H9 (cell line): Measurements from ENCODE around the gene GPR87. TPM values are rescaled to one million over a fixed set of nuclear protein-coding genes. Genes with fewer than 3 reads are reported as not detected.

Experiments
- DNase-seq: peaks from one replicate; pipeline ENCODE4 v3.0.0-alpha.2; 2017
- H2AFZ ChIP-seq: one replicate; pipeline ENCODE4 v1.6.1; 2013; ENCODE audit warnings: mild to moderate bottlenecking, low read length, control low read depth, moderate library complexity
- H2AK5ac ChIP-seq: 2 replicates; pipeline ENCODE4 v1.6.1; 2013; ENCODE audit warnings: low read length, control low read depth, mixed read lengths; ENCODE audit not compliant: insufficient read length
- H2BK120ac ChIP-seq: one replicate; pipeline ENCODE4 v1.6.1; 2013; ENCODE audit warnings: low read depth, mild to moderate bottlenecking, low read length, control low read depth, inconsistent platforms; ENCODE audit not compliant: poor library complexity, severe bottlenecking
- H2BK12ac ChIP-seq: 2 replicates; pipeline ENCODE4 v1.6.1; 2013; ENCODE audit warnings: low read length, control low read depth, mixed read lengths, low read depth; ENCODE audit not compliant: insufficient read length
- H2BK15ac ChIP-seq: 2 replicates; pipeline ENCODE4 v1.6.1; 2013; ENCODE audit warnings: low read depth, low read length, control low read depth
- H2BK20ac ChIP-seq: one replicate; pipeline ENCODE4 v1.6.1; 2013; ENCODE audit warnings: low read depth, mild to moderate bottlenecking, low read length, control low read depth, inconsistent platforms; ENCODE audit not compliant: poor library complexity, severe bottlenecking
- H2BK5ac ChIP-seq: 2 replicates; pipeline ENCODE4 v1.6.1; 2013; ENCODE audit warnings: low read length, control low read depth, mixed read lengths; ENCODE audit not compliant: insufficient read length
- H3K14ac ChIP-seq: 2 replicates; pipeline ENCODE4 v1.6.1; 2013; ENCODE audit warnings: low read length, control low read depth; ENCODE audit not compliant: insufficient read depth
- H3K18ac ChIP-seq: 2 replicates; pipeline ENCODE4 v1.6.1; 2013; ENCODE audit warnings: low read depth, mild to moderate bottlenecking, mixed read lengths, low read length, control low read depth; ENCODE audit not compliant: insufficient read length
- H3K23ac ChIP-seq: 2 replicates; pipeline ENCODE4 v1.6.1; 2013; ENCODE audit warnings: low read length, control low read depth, mixed read lengths, low read depth; ENCODE audit not compliant: insufficient read length
- H3K23me2 ChIP-seq: 2 replicates; pipeline ENCODE4 v1.6.1; 2013; ENCODE audit warnings: low read depth, mild to moderate bottlenecking, mixed read lengths, low read length, control low read depth; ENCODE audit not compliant: insufficient read length, poor library complexity, severe bottlenecking
- H3K27ac ChIP-seq: 2 replicates; pipeline ENCODE4 v1.5.1; 2013; ENCODE audit warnings: low read length, control low read depth, mixed read lengths, low read depth; ENCODE audit not compliant: insufficient read length
- H3K27me3 ChIP-seq: 2 replicates; pipeline ENCODE4 v1.6.1; 2013; ENCODE audit warnings: low read length, control low read depth, inconsistent platforms; ENCODE audit not compliant: insufficient read depth
- H3K4ac ChIP-seq: 2 replicates; pipeline ENCODE4 v1.6.1; 2013; ENCODE audit warnings: low read depth, mild to moderate bottlenecking, control low read depth, inconsistent platforms, low read length, moderate library complexity
- H3K4me1 ChIP-seq: 2 replicates; pipeline ENCODE4 v1.6.1; 2013; ENCODE audit warnings: low read length, control low read depth, inconsistent platforms; ENCODE audit not compliant: insufficient read depth
- H3K4me2 ChIP-seq: 2 replicates; pipeline ENCODE4 v1.6.1; 2013; ENCODE audit warnings: low read length, control low read depth, mixed read lengths; ENCODE audit not compliant: insufficient read length, insufficient read depth
- H3K56ac ChIP-seq: 2 replicates; pipeline ENCODE4 v1.6.1; 2013; ENCODE audit warnings: low read depth, mild to moderate bottlenecking, mixed read lengths, low read length, control low read depth; ENCODE audit not compliant: insufficient read length
- H3K79me1 ChIP-seq: 2 replicates; pipeline ENCODE4 v1.6.1; 2013; ENCODE audit warnings: low read depth, mild to moderate bottlenecking, moderate library complexity, low read length, control low read depth, inconsistent platforms; ENCODE audit not compliant: insufficient read depth, poor library complexity, severe bottlenecking
- H3K79me2 ChIP-seq: 2 replicates; pipeline ENCODE4 v1.6.1; 2013; ENCODE audit warnings: low read length, control low read depth, inconsistent platforms; ENCODE audit not compliant: insufficient read depth
- H3K9ac ChIP-seq: 2 replicates; pipeline ENCODE4 v1.6.1; 2013; ENCODE audit warnings: low read length, control low read depth, mixed read lengths; ENCODE audit not compliant: insufficient read length; ENCODE audit errors: extremely low read depth
- H3K9me3 ChIP-seq: one replicate; pipeline ENCODE4 v1.6.1; 2013; ENCODE audit warnings: low read depth, low read length, inconsistent platforms; ENCODE audit not compliant: control insufficient read depth
- H3T11ph ChIP-seq: one replicate; pipeline ENCODE4 v1.6.1; 2013; ENCODE audit warnings: mild to moderate bottlenecking, low read length, control low read depth, inconsistent platforms
- H4K20me1 ChIP-seq: one replicate; pipeline ENCODE4 v1.6.1; 2013; ENCODE audit not compliant: control insufficient read depth, insufficient read length, insufficient read depth
- H4K5ac ChIP-seq: 2 replicates; pipeline ENCODE4 v1.6.1; 2013; ENCODE audit warnings: low read depth, mild to moderate bottlenecking, mixed read lengths, low read length, control low read depth; ENCODE audit not compliant: insufficient read length
- H4K8ac ChIP-seq: replicated peaks from 2 replicates; pipeline ENCODE4 v1.6.1; 2013; ENCODE audit warnings: low read length, control low read depth, mixed read lengths, low read depth; ENCODE audit not compliant: insufficient read length
- H4K91ac ChIP-seq: 2 replicates; pipeline ENCODE4 v1.6.1; 2013; ENCODE audit warnings: low read depth, mild to moderate bottlenecking, moderate library complexity, mixed read lengths, low read length, control low read depth; ENCODE audit not compliant: insufficient read length
- H3K27ac Mint-ChIP-seq, 3 experiments: 2 replicates in 2 of 3; 3 replicates in 1 of 3; pipeline ENCODE4 v1.8.0; 2020 to 2021; ENCODE audit warnings: mixed read lengths in 3 of 3, mild to moderate bottlenecking in 1 of 3, moderate library complexity in 1 of 3
- H3K27me3 Mint-ChIP-seq: 2 replicates; pipeline ENCODE4 v1.8.0; 2021; ENCODE audit warnings: low read depth, mild to moderate bottlenecking, moderate library complexity, mixed read lengths
- H3K36me3 Mint-ChIP-seq, 3 experiments: 2 replicates in 2 of 3; 3 replicates in 1 of 3; pipeline ENCODE4 v1.8.0; 2020 to 2021; ENCODE audit warnings: low read depth in 3 of 3, mixed read lengths in 3 of 3; ENCODE audit not compliant: insufficient read depth in 1 of 3
- H3K4me1 Mint-ChIP-seq, 2 experiments: 2 replicates each; pipeline ENCODE4 v1.8.0; 2020; ENCODE audit warnings: mixed read lengths in 2 of 2
- H3K4me3 Mint-ChIP-seq, 2 experiments: 2 replicates in 1 of 2; 3 replicates in 1 of 2; pipeline ENCODE4 v1.8.0; 2020 to 2021; ENCODE audit warnings: mild to moderate bottlenecking in 2 of 2, mixed read lengths in 2 of 2, moderate library complexity in 1 of 2
- H3K9me3 Mint-ChIP-seq, 2 experiments: 2 replicates in 1 of 2; 3 replicates in 1 of 2; pipeline ENCODE4 v1.8.0; 2020; ENCODE audit warnings: mild to moderate bottlenecking in 2 of 2, mixed read lengths in 2 of 2, moderate library complexity in 1 of 2
- WGBS: extraction: QIAGEN DNeasy Blood & Tissue Kit; methylation state at CpG from one replicate; pipeline ENCODE4 v1.1.7; 2013; ENCODE audit warnings: missing lambda C conversion rate, low lambda C conversion rate, mixed read lengths; ENCODE audit not compliant: insufficient read length; ENCODE audit errors: extremely low coverage; 5-methylcytosine and 5-hydroxymethylcytosine counted together
- total RNA-seq: library from RNA; stranded (reverse); gene quantifications from 2 replicates; pipeline ENCODE4 v1.2.1, GENCODE V29; 2021
- TF ChIP-seq, protein P1 (sequence below): fragments of 200-600 bp; sonication (generic); conservative IDR thresholded peaks from 3 replicates; pipeline ENCODE4 v1.8.0; 2021; ENCODE audit warnings: antibody characterized with exemption, mild to moderate bottlenecking

GPR87 gene
- total RNA-seq, 1 experiment from 2014 or later = 0.33 TPM

DNA sequence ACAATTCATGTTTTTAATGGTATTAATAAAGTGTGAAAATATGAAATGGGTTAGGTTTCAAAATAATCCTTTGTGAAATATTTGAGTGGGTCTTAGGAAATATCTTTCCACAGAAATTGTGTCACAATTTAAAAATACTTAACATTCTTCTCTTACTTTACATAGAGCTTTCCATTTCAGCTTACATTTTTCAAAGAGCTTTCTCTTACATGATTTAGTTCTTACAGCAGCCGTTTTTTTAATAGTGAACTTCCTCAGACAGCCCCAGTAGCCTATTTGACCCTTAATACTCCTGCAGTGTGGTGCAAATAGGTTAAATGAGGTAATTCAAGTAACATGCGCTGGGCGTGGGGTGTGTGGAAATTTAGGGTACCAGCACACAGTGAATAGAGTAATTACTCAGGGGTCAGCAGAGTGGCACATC lies 46.1 kb upstream of the GPR87 start:
- H2BK12ac ChIP-seq = no peak overlapping the region
- no peak overlapping the region; a peak in 1 of 7 replicates for H3K27ac Mint-ChIP-seq
- no CpG with 5 or more reads among the region's 3 CpGs for WGBS
- no peak for DNase-seq
- H3K4me3 Mint-ChIP-seq = no peak overlapping the region
- no peak overlapping the region for H2AFZ ChIP-seq
- H3K9ac ChIP-seq = no peak overlapping the region
- no peak overlapping the region for H2BK20ac ChIP-seq
- no peaks in the 10 kb centered on the region for H3K9me3 Mint-ChIP-seq
- H3K79me2 ChIP-seq = no peaks in the 10 kb centered on the region
- H3K27me3 ChIP-seq = no peaks in the 10 kb centered on the region
- no peak overlapping the region for H3K4me2 ChIP-seq
- H3T11ph ChIP-seq = no peak overlapping the region
- H3K9me3 ChIP-seq = no peaks in the 10 kb centered on the region
- no peaks in the 10 kb centered on the region for H3K27me3 Mint-ChIP-seq
- H3K18ac ChIP-seq = no peak overlapping the region
- no peak overlapping the region for H3K27ac ChIP-seq
- no peaks in the 10 kb centered on the region for H4K20me1 ChIP-seq
- no peak overlapping the region for H2BK120ac ChIP-seq
- peaks cover 6% of the 10 kb centered on the region; the same call in 1 of the 2 replicates for H3K4me1 ChIP-seq
- H2BK15ac ChIP-seq = no peak overlapping the region
- H3K36me3 Mint-ChIP-seq = peaks cover 0 to 2% (median 0%) of the 10 kb centered on the region in 3 experiments; a peak in 2 of 7 replicates
- no peak overlapping the region for H3K4ac ChIP-seq
- H4K8ac ChIP-seq = no peak overlapping the region
- H4K5ac ChIP-seq = no peak overlapping the region
- H3K56ac ChIP-seq = no peak overlapping the region
- no peaks in the 10 kb centered on the region for H3K23me2 ChIP-seq
- no peaks in the 10 kb centered on the region for H3K79me1 ChIP-seq
- H2AK5ac ChIP-seq = no peak overlapping the region
- no peak overlapping the region for H4K91ac ChIP-seq
- peaks cover 16 to 22% of the 10 kb centered on the region in 2 experiments for H3K4me1 Mint-ChIP-seq
- TF ChIP-seq, protein P1, sequence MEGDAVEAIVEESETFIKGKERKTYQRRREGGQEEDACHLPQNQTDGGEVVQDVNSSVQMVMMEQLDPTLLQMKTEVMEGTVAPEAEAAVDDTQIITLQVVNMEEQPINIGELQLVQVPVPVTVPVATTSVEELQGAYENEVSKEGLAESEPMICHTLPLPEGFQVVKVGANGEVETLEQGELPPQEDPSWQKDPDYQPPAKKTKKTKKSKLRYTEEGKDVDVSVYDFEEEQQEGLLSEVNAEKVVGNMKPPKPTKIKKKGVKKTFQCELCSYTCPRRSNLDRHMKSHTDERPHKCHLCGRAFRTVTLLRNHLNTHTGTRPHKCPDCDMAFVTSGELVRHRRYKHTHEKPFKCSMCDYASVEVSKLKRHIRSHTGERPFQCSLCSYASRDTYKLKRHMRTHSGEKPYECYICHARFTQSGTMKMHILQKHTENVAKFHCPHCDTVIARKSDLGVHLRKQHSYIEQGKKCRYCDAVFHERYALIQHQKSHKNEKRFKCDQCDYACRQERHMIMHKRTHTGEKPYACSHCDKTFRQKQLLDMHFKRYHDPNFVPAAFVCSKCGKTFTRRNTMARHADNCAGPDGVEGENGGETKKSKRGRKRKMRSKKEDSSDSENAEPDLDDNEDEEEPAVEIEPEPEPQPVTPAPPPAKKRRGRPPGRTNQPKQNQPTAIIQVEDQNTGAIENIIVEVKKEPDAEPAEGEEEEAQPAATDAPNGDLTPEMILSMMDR = no peak
- H2BK5ac ChIP-seq = no peak overlapping the region
- no peak overlapping the region for H3K23ac ChIP-seq
- H3K14ac ChIP-seq = no peak overlapping the region
